Lung microvascular endothelial cell (primary cell): ENCODE results near the gene GPC6. TPM values are rescaled to one million over a fixed set of nuclear protein-coding genes. Genes with fewer than 3 reads are reported as not detected.
"Not testable (repeated sequence)": the region's sequence is repeated elsewhere in the genome, so short reads cannot be mapped to it uniquely, and the experiment has no call there.

Experiments
- DNase-seq, 2 donors: peaks; one replicate each; pipeline versions ENCODE4 v3.0.0 to v3.0.0-alpha.2; 2010; ENCODE audit warnings: low read depth in 2 of 2
- total RNA-seq: library from RNA; depleted of rRNA; stranded (reverse); fragments of >200 nt; gene quantifications from 2 replicates; pipeline ENCODE4 v1.2.1, GENCODE V29; 2014

GPC6 gene
- total RNA-seq, 1 donor from 2014 or later = under 0.01 TPM

DNA sequence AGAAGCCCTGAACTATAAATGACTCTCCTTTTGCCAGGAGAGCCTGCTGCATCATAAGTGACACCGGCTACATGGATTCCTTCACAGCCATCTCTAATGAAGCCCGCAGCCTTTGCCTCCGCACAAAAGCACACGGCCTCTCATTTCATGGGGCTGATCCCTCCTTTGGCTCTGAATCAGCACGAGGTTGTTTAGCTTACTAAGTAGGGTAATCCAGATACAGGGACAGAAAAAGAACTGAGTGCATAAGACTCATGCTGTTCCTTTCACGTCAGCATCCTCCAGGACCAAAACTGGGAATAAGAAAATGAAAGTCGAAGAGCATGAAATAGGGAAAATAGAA is 1116.6 kb downstream of the GPC6 start:
- no peak for DNase-seq

DNA sequence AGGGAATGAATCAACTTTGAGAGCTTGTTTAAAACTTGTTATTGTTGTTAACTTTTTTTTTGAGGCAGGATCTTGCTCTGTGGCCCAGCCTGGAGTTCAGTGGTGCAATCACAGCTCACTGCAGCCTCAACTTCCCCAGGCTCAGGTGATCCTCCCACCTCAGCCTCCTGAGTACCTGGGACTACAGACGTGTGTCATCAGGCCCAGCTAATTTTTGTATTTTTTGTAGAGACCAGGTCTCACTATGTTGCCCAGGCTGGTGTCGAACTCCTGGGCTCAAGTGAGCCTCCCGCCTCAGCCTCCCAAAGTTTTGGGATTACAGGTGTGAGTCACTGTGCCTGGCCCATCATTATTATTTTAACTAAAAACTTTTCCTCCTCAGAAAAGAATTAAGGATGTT is 1117.1 kb downstream of the GPC6 start:
- DNase-seq = not testable (repeated sequence)

DNA sequence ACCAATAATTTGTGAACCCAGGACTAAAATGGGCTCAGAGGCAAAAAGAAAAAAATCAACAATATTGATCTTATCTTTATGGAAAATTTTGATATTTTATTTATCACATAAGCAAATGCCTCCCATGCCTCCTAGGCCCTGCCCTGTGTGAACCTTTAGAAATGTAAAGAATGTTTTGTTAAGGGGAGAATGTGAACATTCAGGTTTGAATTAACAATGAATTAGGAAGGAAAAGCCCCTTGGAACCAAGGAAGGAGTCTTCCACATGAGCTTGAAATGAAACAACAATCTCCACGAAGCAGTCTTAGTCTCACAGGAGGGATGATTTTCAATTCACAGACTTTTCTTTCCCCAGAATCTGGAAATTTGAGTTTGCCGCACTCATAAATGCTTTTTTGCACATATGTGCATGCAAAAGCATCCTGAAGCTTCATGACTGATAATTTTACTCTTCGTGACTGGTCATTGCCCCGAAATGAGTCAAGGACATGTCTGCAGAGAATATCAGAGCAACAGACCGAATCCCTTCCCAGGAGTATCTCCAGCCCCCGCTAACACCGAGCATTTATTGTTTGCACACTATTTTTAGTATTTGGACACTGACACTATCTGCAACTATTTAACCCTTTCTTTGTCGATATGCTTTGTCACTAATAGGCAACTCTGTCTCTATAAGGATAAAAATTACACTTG is 1117.7 kb downstream of the GPC6 start:
- no peak for DNase-seq

DNA sequence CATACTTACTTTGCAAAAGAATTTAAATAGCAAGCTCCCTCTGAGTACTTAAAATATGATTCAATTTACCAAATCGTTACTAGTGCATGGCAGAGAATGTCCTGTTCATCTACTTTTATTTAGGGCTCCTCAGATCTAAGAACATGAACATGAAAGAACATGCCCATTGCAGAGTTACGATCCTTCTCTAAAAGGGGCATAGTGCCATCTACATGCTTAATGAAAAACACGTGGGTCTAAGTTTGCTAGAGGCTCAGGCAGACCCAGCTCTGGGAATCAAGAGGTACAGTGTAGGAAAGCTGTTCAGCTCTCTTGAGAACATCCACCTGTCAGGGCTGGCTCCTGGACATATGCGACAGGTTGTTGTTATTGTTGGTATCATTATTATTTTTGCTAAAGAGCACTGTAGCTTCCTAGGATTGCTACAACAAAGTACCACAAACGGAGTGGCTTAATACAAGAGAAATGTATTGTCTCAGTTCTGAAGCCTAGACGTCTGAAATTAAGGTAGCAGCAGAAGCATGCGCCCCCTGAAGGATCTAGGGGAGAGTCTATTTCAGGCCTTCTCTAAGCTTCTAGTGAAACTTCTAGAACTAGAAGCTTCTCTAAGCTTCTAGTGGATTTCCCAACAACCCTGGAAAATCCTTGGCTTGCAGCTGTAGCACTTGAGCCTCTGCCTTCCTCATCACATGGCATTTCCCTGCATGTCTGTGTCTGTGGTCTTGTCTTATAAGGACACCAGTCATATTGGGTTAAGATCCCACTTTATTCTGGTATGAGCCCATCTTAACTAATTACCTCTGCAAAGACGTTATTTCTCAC is 1119.0 kb downstream of the GPC6 start:
- DNase-seq = peak; percentile 63 to 74

DNA sequence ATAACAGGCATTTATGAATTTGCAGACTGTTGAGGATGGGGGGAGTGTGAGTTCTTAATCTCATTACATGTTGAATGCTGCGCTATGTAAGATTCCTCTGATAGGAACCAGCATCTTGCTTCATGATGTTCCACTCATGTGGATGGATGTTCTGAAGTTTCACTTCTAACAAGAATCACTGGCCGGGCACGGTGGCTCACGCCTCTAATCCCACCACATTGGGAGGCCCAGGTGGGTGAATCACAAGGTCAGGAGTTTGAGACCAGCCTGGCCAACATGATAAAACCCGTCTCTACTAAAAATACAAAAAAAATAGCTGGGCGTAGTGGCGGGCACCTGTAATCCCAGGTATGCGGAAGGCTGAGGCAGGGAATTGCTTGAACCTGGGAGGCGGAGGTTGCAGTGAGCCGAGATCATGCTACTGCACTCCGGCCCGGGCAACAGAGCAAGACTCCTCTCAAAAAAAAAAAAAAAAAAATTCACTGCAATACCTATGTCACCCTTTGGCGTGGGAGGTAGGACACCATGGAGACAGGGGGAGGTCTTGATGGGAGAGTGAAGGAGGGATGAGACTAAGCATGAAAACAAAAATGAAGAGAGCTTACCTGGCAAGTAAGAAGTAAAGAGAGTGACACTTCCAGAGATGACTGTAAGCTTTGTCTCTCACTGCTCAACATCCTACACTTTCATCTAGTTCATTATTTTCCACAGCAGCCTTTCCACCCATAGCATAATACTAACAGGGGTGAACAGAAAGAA is 1119.8 kb downstream of the GPC6 start:
- no peak for DNase-seq

DNA sequence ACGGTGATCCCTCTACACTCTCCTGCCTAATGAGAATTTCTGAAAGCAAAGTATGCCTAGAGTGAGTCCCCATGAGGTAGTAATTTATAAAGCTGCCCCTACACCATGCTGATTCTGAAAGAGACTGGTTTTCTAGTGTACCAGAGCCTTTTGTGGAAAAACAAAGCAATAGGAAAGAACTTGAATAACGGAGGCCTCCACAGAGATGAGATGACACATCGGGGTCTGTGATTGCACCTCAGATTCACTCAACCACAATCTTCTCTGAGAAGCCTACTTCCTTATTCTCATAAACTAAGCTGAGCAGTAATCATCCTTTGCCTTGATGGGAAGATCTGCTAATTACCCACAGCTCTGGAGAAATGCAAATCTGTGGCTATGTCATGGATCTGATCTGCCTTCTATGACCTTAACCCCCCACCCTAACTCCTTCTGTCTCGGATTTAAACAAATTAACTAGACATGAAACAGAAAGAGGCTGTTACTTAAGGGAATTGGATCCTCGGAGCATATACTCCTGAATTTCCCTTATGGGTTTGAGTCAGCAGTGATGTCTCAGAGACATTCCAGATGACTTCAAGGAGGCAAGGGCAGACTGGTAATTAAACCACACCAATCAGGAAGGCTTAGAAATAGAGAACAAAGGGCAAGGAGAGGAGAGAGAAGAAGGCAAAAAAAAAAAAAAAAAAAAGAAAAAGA is 1124.8 kb downstream of the GPC6 start:
- no peak for DNase-seq

DNA sequence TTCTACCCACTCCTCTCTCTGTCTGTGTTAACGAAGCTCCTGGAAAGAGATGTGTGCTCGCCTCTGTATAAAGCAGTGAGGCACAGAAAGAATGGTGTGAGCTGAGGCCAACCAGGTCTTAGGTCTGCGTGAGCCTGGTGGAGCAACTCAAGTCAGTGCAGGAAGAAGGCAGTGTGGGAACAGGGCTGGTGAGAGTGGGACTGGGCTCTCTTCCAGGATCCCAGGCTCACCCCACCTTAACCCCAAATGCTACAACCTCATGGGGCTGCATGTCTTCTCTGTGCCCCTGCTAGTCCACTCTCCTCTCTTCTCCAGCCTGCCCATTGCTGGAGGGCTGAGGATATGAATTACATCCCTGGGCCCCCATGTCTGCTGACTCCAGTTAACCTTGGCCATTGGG is 1125.5 kb downstream of the GPC6 start:
- no peak for DNase-seq

DNA sequence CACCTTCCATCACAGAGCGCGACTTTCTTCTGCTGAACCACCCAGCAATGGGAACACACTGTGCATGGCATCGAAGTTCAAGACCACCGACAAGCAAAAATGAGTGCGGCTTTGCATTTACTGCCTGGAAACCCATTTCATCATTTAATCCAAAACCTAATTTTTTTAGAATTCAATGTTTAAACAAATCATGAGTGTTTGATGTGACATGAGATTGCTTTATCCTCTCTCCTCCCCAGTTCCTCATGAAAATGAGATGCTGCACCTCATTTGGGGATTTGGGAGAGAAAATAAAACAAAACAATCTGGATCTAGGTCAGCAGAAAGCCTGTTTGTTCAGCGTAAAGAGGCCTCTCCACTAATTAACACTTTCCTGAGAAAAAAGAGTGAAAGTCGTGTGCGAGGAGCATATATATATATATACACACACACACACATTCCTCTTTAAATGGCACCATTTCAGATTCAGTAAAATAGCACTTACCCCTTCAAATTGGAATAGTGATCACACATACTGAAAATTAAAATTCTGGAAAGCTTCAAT is 1126.6 kb downstream of the GPC6 start:
- DNase-seq = no peak

DNA sequence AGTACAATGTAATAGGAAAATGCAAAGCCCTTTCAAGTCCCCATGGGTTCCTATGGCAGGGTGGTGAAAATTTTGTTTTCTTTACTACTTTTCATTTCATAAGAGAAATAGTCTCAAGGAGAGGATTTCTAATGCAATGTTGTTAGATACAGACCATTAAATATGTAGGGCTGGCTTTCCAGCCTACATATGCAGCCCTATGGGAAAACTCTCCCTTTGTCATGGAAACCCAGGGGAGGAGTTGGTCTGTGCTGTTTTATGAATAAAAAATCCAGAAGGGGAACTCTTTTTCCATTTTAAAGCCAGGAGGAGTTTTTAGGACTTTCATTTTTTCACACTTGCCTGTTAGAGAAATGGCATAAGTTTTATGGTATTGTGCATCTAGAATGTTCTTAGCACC is 1133.3 kb downstream of the GPC6 start:
- no peak for DNase-seq

DNA sequence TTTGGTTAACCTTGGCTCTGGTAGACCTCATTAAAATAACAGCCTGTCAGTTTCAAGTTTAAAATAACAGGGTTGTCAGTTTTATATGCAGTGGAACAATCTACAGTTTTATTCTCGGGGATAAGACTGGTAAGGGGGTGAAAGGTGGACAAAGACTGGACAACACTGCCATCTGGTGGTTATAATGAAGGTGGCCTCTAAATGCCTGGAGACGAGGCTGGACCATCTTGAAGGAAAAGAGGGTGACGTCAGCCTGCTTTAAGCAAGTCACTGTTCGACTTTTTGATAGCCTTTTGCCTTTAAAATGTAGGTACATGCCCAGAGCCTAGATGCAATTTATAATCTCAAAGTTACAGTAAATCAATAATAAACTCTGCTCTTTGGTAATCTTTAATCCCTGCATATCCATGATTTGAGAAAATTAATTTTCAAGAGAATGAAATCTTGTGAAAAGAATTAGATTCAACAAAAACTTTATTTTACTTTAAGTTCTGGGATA is 1135.9 kb downstream of the GPC6 start:
- DNase-seq = peak; percentile 68 to 87

DNA sequence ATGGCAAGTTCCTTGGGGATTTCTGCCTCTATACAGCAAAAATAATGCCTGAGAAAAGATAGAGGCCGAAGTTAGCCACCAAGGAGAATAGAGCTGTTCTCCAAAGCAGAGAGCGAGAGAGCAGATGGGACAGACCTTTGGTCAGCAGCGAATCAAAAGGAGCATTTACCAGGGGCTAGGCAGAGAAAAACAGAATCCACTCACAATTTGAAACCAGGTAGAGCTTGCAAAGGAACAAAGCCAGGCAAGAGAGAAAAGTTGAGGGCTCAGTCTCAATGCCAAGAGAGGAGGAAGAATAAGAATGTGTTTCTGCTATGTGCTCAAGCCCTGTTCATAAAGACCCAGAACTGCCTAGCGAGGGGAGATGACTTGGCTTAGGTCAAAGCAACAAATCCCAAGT is 1140.1 kb downstream of the GPC6 start:
- DNase-seq = no peak

DNA sequence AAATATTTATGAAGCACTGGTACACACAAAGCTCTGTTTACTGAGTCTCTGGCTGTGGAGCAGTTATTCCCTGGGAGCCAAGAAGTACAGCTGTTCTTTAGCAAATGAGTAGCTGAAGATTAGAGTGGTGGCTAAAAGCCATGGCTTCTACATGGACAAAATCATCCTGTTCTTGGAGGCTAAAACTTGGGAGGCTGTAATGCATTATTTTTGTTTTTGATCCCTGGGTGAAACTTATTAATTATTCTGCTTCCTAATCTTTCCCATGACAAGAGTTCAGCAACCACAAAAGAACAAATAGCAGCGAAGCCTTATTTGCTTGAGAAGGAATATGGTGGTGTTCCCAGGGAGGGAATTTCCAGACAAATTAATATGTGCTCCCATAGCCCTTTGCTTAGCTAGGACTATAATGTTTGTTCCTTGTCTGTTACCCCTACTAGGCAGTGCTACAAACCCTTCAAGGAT is 1143.4 kb downstream of the GPC6 start:
- DNase-seq = no peak

DNA sequence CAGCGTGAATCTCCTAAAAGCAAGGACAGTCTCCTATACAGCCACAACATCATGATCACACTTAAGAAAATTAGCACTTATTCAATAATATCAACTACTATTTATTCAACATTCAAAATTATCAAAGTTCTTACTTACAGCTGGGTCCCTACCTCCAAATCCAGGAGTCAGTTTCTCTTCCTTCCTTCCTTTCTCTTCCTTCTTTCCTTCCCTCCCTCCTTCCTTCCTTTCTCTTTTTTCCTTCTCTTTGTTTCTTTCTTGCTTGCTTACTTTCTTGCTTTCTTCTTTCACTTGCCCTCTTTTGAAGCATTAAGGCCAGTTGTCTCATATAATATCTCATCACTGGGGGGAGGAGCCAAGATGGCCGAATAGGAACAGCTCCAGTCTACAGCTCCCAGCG is 1145.2 kb downstream of the GPC6 start:
- DNase-seq = no peak

DNA sequence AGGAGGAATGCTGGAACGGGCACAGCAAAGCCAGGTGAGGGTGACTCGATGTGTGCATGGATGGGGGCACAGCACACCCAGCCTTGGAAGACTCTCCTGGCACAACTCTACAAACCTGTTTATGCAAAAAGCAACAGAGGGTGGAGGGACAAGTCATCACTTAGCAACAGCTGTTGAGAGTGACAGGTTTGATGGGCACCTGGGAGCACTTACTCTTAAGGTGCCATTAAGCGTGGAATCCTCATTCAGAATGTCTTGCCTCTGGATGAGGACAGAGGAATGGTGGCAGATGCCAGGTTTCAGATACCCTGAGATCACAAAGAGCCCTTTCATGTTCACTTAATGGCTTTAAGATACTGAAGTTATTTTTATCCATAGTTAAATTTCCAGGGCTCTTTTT is 1155.9 kb downstream of the GPC6 start:
- DNase-seq = no peak

DNA sequence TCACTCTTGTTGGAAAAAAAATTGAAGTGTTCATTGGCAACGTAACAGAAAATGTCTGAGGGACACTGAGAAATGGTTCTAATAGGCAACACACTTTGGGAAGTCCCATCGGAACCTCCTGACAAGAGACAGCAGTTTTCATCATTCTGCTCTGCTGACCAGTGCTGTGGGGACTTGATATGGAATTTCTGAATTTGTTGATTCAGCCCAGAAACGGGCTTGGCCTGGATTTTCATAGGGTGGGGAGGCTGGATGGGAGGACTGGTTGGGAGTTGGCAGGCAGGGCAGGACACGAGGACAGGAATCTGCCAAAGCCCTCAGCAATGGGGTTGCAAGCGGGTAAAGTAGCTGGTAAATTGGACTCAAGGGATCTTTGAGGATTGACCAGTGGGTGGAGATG is 1156.4 kb downstream of the GPC6 start:
- DNase-seq = no peak

DNA sequence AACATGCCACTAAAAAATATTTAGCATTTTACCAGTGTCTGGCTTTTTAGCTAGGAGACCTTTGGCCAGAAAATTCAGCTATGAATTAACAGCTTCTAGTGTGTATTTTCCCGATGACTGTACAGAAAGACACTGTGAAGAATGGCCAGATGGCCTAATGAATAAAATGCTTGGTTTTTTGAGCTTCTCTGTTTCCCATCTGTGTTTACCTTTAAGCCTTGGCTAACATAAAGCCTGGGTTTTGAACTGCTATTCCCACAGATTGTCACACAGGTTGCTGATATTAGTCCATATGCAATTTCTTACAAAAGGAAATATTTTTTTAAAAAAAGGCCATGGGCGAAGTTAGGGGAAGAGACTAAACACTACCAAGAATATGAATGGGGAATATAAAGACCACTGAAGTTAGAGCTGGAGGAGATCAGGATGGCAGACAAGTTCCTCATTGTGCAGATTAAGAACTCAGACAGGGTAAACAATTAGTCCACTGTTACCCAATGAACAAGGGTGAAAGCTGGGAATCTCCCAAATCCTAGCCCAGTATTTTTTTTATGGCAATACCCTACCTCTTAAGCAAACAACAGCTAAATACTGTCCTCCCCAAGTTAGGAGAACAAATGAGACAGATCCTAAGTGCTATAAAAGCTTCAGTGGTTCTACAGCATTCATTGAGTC is 1157.8 kb downstream of the GPC6 start:
- no peak for DNase-seq

DNA sequence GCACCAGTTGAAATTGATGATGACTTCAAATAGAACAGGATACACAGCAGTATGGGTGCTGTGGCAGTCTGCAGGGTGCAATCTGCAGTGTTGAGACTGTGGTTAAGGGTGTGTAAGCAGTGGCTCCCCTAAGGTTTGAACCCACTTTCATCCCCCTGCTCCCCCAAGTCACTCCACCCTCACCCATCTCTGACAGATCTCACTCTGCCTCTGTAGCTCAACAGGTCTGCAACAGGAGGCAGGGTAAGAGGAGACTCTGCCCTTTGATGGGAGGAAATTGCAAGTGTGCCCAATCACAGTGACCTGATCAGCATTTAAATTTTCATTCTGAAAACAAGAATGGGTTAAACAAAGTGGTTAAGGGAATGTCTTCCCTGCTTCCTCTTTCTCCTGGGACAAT is 1160.4 kb downstream of the GPC6 start:
- DNase-seq = no peak

DNA sequence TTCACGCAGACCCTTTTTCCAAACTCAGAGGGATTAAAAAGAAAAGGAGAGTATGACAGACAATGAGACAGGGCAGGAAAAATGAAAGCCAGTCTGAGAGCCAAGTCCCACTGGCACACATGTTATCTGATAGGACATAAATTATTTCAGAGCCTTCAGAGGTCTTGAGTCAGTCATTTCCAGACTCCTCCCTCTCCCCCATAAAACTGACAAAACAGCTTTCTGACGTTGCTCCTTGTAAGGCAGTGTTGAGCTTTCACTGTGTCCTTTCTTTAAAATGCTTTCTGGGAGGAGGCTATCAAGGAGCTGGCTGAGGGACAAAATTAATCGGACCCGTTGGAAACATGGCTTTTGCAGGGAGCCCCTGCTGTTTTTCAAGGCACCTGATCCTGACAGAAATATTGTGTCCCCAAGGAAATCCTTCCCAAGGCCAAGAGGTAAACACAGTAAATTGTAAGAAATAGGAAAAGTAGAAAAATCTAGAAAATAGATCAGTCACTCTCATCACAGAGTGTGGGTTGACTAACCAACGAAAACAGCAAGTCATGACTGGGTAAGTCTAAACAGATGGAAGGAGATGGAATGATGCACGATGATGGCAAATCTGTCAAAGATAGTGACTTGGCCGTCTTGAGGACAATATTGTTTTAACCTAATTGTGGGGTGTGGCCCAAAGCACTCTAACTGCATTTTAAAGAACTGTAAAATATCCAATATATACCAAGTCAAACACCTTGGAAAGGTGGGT is 1163.2 kb downstream of the GPC6 start:
- no peak for DNase-seq

DNA sequence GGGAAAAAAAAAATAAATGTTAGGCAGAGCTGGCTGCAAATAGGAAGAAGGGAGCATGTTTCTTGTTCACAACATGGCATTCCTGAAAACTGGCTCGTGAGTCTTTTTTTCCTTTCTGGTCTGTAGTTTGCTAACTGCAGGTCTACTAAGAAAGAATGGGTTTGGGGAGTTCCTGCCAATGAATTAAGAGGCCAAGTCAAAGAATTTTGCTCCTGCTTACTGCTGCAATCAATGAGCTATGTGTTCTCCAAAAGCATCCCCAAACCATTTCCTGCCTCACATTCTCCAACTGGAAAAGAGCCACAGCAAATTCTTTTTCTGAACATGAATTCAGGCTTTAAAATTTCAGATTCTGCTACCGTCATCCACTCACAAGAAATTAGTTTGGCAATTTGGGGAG is 1164.3 kb downstream of the GPC6 start:
- no peak for DNase-seq

DNA sequence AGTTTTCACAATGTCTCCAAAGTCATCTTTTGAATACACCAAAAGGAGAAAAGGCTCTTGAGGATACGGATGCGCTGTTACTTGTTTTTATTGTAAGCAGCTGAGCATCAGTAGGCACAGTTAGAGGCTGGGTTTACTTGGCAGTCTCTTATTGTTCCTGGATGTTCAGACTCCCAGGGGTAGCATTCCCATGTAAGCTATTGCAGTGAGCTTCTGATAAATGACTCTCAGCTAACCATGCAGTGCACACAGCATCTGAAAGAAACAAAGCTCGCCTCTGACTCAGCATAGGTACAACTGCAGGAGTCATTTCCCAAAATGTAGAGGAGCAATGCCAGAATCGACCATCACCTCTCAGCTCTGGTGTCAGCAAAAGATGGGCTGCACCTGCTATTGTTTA is 1168.1 kb downstream of the GPC6 start:
- DNase-seq = no peak
